Smooth muscle cell (in vitro differentiated cells): ENCODE data around the gene STK26. TPM values are rescaled to one million over a fixed set of nuclear protein-coding genes. Genes with fewer than 3 reads are reported as not detected.
"Not testable (repeated sequence)": the region's sequence is repeated elsewhere in the genome, so short reads cannot be mapped to it uniquely, and the experiment has no call there.

Source experiments
- DNase-seq: peaks from one replicate; lab custom pipeline; 2025; ENCODE audit not compliant: unreplicated experiment; lab: John Stamatoyannopoulos, UW
- H2AFZ ChIP-seq: fragments of 200-600 bp; sonication (generic); 2 replicates; pipeline ENCODE4 v1.6.0; 2016; ENCODE audit warnings: antibody characterized with exemption, low read depth, mild to moderate bottlenecking
- H3F3A ChIP-seq: fragments of 200-600 bp; sonication (generic); 2 replicates; pipeline ENCODE4 v1.6.0; 2017; ENCODE audit warnings: antibody characterized with exemption, low read depth
- H3K27ac ChIP-seq: fragments of 200-600 bp; sonication (generic); 2 replicates; pipeline ENCODE4 v1.5.1; 2016; ENCODE audit warnings: low read depth, mild to moderate bottlenecking
- H3K27me3 ChIP-seq: fragments of 200-600 bp; sonication (generic); 2 replicates; pipeline ENCODE4 v1.6.1; 2016; ENCODE audit warnings: low read depth, mild to moderate bottlenecking
- H3K36me3 ChIP-seq: fragments of 200-600 bp; sonication (generic); 2 replicates; pipeline ENCODE4 v1.5.1; 2016; ENCODE audit warnings: low read depth
- H3K4me1 ChIP-seq: fragments of 200-600 bp; sonication (generic); 2 replicates; pipeline ENCODE4 v1.5.1; 2016; ENCODE audit warnings: low read depth
- H3K4me2 ChIP-seq: fragments of 200-600 bp; sonication (generic); 2 replicates; pipeline ENCODE4 v1.6.0; 2016; ENCODE audit warnings: mild to moderate bottlenecking
- H3K4me3 ChIP-seq: fragments of 200-600 bp; sonication (generic); 2 replicates; pipeline ENCODE4 v1.5.1; 2016; ENCODE audit warnings: mild to moderate bottlenecking
- H3K79me2 ChIP-seq: fragments of 200-600 bp; sonication (generic); 2 replicates; pipeline ENCODE4 v1.6.0; 2016; ENCODE audit warnings: low read depth, mild to moderate bottlenecking
- H3K9ac ChIP-seq: fragments of 200-600 bp; sonication (generic); 2 replicates; pipeline ENCODE4 v1.6.0; 2016; ENCODE audit warnings: low read depth
- H3K9me3 ChIP-seq: fragments of 200-600 bp; sonication (generic); replicated peaks from 2 replicates; pipeline ENCODE4 v1.5.1; 2016; ENCODE audit warnings: low read depth
- H4K20me1 ChIP-seq: fragments of 200-600 bp; sonication (generic); 2 replicates; pipeline ENCODE4 v1.6.0; 2016; ENCODE audit warnings: low read depth
- CTCF ChIP-seq: fragments of 200-600 bp; sonication (generic); IDR thresholded peaks from 2 replicates; pipeline ENCODE4 v1.5.1; 2017; ENCODE audit warnings: borderline replicate concordance, mild to moderate bottlenecking, antibody characterized with exemption; ENCODE audit not compliant: insufficient read depth, poor library complexity, severe bottlenecking
- WGBS: methylation state at CpG from one replicate; pipeline ENCODE4 v1.1.7; 2016; ENCODE audit warnings: low lambda C conversion rate; 5-methylcytosine and 5-hydroxymethylcytosine counted together
- polyA plus RNA-seq: library from polyadenylated mRNA; unstranded; fragments of >200 nt; fragmentation: Nextera tagmentation; extraction: Ambion mirVana; gene quantifications from 2 replicates; pipeline ENCODE4 v1.2.1, GENCODE V29; 2016
- total RNA-seq: library from RNA; depleted of rRNA; stranded (reverse); fragments of >200 nt; gene quantifications from 2 replicates; pipeline ENCODE4 v1.2.3, GENCODE V29; 2014

Gene STK26
- total and polyA plus RNA-seq, 2 experiments from 2014 or later: 13.2 to 50.9 TPM

GRCh38 chrX:132046533-132046932 lies 23.4 kb downstream of the STK26 start:
- no peaks in the 10 kb centered on the region for H3K36me3 ChIP-seq
- no peak for DNase-seq
- no peak overlapping the region for H3K4me3 ChIP-seq
- no peak overlapping the region for H2AFZ ChIP-seq
- H3K9me3 ChIP-seq: no peaks in the 10 kb centered on the region
- no peaks in the 10 kb centered on the region for H4K20me1 ChIP-seq
- peaks cover 26% of the 10 kb centered on the region for H3K79me2 ChIP-seq
- peaks cover 15% of the 10 kb centered on the region for H3K4me1 ChIP-seq
- H3K27ac ChIP-seq: peak overlapping the region; percentile 81
- H3F3A ChIP-seq: no peaks in the 10 kb centered on the region
- H3K9ac ChIP-seq: no peak overlapping the region
- WGBS: 31% methylated on average over 2 of the region's 2 CpGs
- TF ChIP-seq CTCF: no peak
- H3K27me3 ChIP-seq: no peaks in the 10 kb centered on the region
- H3K4me2 ChIP-seq: peak overlapping the region; percentile 53

DNA sequence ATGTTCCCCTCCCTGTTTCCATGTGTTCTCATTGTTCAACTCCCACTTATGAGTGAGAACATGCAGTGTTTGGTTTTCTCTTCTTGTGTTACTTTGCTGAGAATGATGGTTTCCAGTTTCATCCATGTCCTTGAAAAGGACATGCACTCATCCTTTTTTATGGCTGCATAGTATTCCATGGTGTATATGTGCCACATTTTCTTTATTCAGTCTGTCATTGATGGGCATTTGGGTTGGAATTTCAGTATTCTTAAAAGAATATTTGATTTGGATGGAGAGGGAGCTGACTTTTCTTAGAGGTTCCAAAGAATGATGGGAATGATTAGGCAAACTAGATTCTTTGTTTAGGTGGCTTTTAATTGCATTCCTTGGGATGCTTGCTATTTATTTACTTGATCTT lies 28.7 kb downstream of the STK26 start:
- not testable (repeated sequence) for H3F3A ChIP-seq, H3K9me3 ChIP-seq, H2AFZ ChIP-seq, H3K27me3 ChIP-seq, H3K4me2 ChIP-seq, DNase-seq, H3K4me1 ChIP-seq, H4K20me1 ChIP-seq, H3K36me3 ChIP-seq, H3K4me3 ChIP-seq, H3K9ac ChIP-seq, H3K27ac ChIP-seq
- peaks cover 30% of the 10 kb centered on the region for H3K79me2 ChIP-seq

DNA sequence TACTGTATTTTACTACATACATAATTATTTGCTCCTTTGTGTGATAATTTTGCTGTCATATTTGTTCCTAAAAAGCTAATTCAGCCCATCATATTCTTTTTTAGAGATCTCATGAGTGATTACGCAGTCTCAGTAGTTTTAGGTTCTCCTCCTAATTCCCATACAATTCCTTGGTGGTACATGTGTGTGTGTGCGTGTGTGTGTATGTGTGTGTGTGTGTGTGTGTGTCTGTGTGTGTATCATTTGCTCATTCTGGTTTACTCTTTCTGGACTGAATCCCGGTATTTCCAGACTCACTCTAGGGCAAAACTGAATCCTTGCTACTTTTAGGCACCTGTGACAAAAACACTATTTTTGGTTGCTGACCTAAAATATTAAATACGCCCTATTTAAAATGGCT lies 34.9 kb downstream of the STK26 start:
- DNase-seq: no peak
- Histone ChIP-seq H3K27ac (no peak overlapping the region), H3K27me3 (no peaks in the 10 kb centered on the region), H2AFZ (no peak overlapping the region), H3K9ac (no peak overlapping the region), H3K4me1 (no peaks in the 10 kb centered on the region), H3K9me3 (no peaks in the 10 kb centered on the region), H3K79me2 (peaks cover 8% of the 10 kb centered on the region), H3K4me2 (no peak overlapping the region), H3F3A (no peaks in the 10 kb centered on the region), H3K4me3 (no peak overlapping the region), H3K36me3 (no peaks in the 10 kb centered on the region), H4K20me1 (no peaks in the 10 kb centered on the region)
- 85% methylated on average over 4 of the region's 4 CpGs for WGBS
- no peak for TF ChIP-seq CTCF

GRCh38 chrX:132058975-132059374 lies 35.9 kb downstream of the STK26 start:
- Histone ChIP-seq H3K4me2 (no peak overlapping the region), H3K36me3 (no peaks in the 10 kb centered on the region), H3K4me1 (no peaks in the 10 kb centered on the region), H3K27ac (no peak overlapping the region), H3K79me2 (peaks cover 6% of the 10 kb centered on the region), H3K9me3 (no peaks in the 10 kb centered on the region), H2AFZ (no peak overlapping the region), H3K27me3 (no peaks in the 10 kb centered on the region), H4K20me1 (no peaks in the 10 kb centered on the region), H3F3A (no peaks in the 10 kb centered on the region), H3K9ac (no peak overlapping the region), H3K4me3 (no peak overlapping the region)
- WGBS: 57% methylated on average over 2 of the region's 2 CpGs
- TF ChIP-seq CTCF: no peak
- DNase-seq: no peak
